Endodermal cell (in vitro differentiated cells): ENCODE results near the gene SS18L1. TPM values are rescaled to one million over a fixed set of nuclear protein-coding genes. Genes with fewer than 3 reads are reported as not detected.

Experiments
- DNase-seq: peaks from one replicate; pipeline ENCODE4 v3.0.0-alpha.2; 2017
- H3K27ac ChIP-seq: 2 replicates; pipeline ENCODE4 v1.5.1; 2013; ENCODE audit warnings: mild to moderate bottlenecking, low read depth, low read length, moderate library complexity
- H3K27me3 ChIP-seq: 2 replicates; pipeline ENCODE4 v1.6.1; 2013; ENCODE audit warnings: mild to moderate bottlenecking, low read length, moderate library complexity; ENCODE audit not compliant: insufficient read depth, control insufficient read depth, poor library complexity, severe bottlenecking
- H3K36me3 ChIP-seq: 2 replicates; pipeline ENCODE4 v1.7.0; 2013; ENCODE audit warnings: mild to moderate bottlenecking, low read length, moderate library complexity; ENCODE audit not compliant: control insufficient read depth, insufficient read depth
- H3K4me1 ChIP-seq: one replicate; pipeline ENCODE4 v1.7.0; 2013; ENCODE audit warnings: low read length; ENCODE audit not compliant: control insufficient read depth, insufficient read depth
- H3K4me3 ChIP-seq: 2 replicates; pipeline ENCODE4 v1.5.1; 2013; ENCODE audit warnings: mild to moderate bottlenecking, low read length, moderate library complexity
- H3K9ac ChIP-seq: 2 replicates; pipeline ENCODE4 v1.6.1; 2013; ENCODE audit warnings: mild to moderate bottlenecking, low read length, moderate library complexity; ENCODE audit not compliant: poor library complexity, severe bottlenecking; ENCODE audit errors: extremely low read depth
- H3K9me3 ChIP-seq: 2 replicates; pipeline ENCODE4 v1.6.1; 2013; ENCODE audit warnings: mild to moderate bottlenecking, low read length, moderate library complexity; ENCODE audit not compliant: control insufficient read depth
- H3K27ac Mint-ChIP-seq: 2 replicates; pipeline ENCODE4 v1.8.0; 2020; ENCODE audit warnings: mixed read lengths
- H3K27me3 Mint-ChIP-seq: 2 replicates; pipeline ENCODE4 v1.8.0; 2021; ENCODE audit warnings: mild to moderate bottlenecking, mixed read lengths; ENCODE audit not compliant: insufficient read depth
- H3K36me3 Mint-ChIP-seq: 2 replicates; pipeline ENCODE4 v1.8.0; 2020; ENCODE audit warnings: low read depth, mixed read lengths
- H3K4me1 Mint-ChIP-seq: 2 replicates; pipeline ENCODE4 v1.8.0; 2020; ENCODE audit warnings: mixed read lengths
- H3K4me3 Mint-ChIP-seq: 2 replicates; pipeline ENCODE4 v1.8.0; 2020; ENCODE audit warnings: mild to moderate bottlenecking, moderate library complexity, mixed read lengths
- H3K9me3 Mint-ChIP-seq: 2 replicates; pipeline ENCODE4 v1.8.0; 2020; ENCODE audit warnings: mild to moderate bottlenecking, mixed read lengths
- CTCF ChIP-seq: fragments of 200-600 bp; sonication (generic); conservative IDR thresholded peaks from 2 replicates; pipeline ENCODE4 v1.5.0; 2021; ENCODE audit warnings: antibody characterized with exemption, mild to moderate bottlenecking
- WGBS, 2 experiments: methylation state at CpG; one replicate each; pipeline versions ENCODE4 v1.1.5 to v1.1.7; 2013; ENCODE audit warnings: missing lambda C conversion rate in 2 of 2, mixed read lengths in 1 of 2; ENCODE audit not compliant: insufficient coverage in 1 of 2, insufficient read length in 1 of 2; 5-methylcytosine and 5-hydroxymethylcytosine counted together
- total RNA-seq, 2 donors: library from RNA; stranded (reverse); fragmentation: NEBNext Ultra II Directional in 1 of 2; extraction: Animal tissue kit (Norgen Biotek cat#: 25700) in 1 of 2; gene quantifications; 2 replicates in 1 of 2; 3 replicates in 1 of 2; pipeline ENCODE4 v1.2.1, GENCODE V29; 2021

Gene SS18L1
- total RNA-seq, 2 donors from 2014 or later, result 23.2 to 28.8 TPM

GRCh38 chr20:62131560-62132320 lies 11.8 kb upstream of the SS18L1 start:
- DNase-seq, result no peak
- peaks cover 92% of the 10 kb centered on the region for H3K36me3 Mint-ChIP-seq
- Histone ChIP-seq H3K4me3 (no peak overlapping the region), H3K9ac (no peak overlapping the region), H3K4me1 (peaks cover 5% of the 10 kb centered on the region), H3K9me3 (no peaks in the 10 kb centered on the region), H3K27me3 (no peaks in the 10 kb centered on the region), H3K36me3 (peaks cover 94% of the 10 kb centered on the region), H3K27ac (no peak overlapping the region)
- H3K4me3 Mint-ChIP-seq, result no peak overlapping the region
- H3K27ac Mint-ChIP-seq, result peak overlapping the region; percentile 41
- 92% methylated on average over 23 to 25 of the region's 25 CpGs for WGBS, 2 experiments
- H3K9me3 Mint-ChIP-seq, result no peaks in the 10 kb centered on the region
- TF ChIP-seq CTCF, result no peak
- no peaks in the 10 kb centered on the region for H3K27me3 Mint-ChIP-seq
- no peaks in the 10 kb centered on the region for H3K4me1 Mint-ChIP-seq

DNA sequence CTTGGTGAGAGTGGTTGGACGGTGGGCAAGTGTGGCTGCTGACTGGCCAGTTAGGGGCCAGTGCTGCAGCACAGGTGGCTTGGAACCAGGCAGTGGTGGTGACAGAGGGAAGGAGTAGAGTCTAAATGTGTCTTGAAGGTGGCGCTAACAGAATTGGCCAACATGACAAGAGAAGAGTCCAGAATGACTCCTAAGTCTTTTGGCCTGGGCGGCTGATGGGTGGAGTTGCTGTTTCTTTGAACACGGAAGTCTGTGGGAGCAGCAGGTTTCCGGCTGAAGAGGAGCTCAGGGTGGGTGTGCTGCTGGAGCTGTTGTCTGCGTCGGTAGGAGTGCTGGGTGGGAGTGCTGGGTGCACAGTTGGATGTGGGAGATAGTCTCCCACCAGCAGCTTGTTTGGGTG lies 11.1 kb upstream of the SS18L1 start:
- Histone ChIP-seq H3K4me3 (no peak overlapping the region), H3K27me3 (no peaks in the 10 kb centered on the region), H3K27ac (no peak overlapping the region), H3K4me1 (peaks cover 4% of the 10 kb centered on the region), H3K36me3 (peaks cover 94% of the 10 kb centered on the region), H3K9ac (no peak overlapping the region), H3K9me3 (no peaks in the 10 kb centered on the region)
- H3K27ac Mint-ChIP-seq, result peak overlapping the region; percentile 41
- peaks cover 91% of the 10 kb centered on the region for H3K36me3 Mint-ChIP-seq
- no peaks in the 10 kb centered on the region for H3K9me3 Mint-ChIP-seq
- no peak for DNase-seq
- H3K27me3 Mint-ChIP-seq, result no peaks in the 10 kb centered on the region
- H3K4me3 Mint-ChIP-seq, result no peak overlapping the region
- H3K4me1 Mint-ChIP-seq, result no peaks in the 10 kb centered on the region
- TF ChIP-seq CTCF, result no peak
- WGBS, 2 experiments, result 95 to 100% methylated on average over 5 to 7 of the region's 7 CpGs

DNA sequence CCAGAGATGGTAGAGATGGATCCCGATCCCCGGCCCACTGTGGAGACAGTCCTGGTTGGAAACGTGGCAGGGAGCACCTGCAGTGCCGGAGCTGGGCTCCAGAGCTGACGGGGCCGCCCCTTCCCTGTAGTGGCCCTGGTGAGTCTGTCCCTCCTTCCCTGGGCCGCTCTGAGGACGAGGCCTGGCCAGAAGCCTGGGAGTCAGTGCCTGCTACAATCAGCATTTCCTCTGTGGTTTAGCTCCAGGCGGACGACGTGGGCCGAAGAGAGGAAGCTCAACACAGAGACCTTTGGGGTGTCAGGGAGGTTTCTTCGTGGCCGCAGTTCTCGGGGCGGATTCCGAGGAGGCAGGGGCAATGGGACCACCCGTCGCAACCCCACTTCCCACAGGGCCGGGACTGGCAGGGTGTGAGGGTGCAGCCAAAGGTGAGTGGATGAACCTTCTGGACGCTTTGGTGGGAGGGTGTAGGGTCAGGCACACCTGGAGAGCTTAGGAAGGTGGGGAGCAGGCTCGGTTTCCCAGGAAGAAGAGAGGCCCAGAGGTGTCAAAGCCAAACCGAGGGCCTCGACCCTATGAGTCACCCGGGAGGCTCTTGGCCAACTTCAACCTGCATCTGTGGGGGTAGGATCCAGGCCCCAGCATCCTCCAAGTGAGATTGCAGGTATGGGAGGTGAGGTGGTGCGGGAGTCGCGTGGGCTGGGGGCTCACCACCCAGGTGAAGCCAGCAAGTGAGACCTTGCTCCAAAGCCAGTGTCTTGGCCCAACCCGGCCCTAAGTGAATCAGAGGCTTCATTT lies 10.3 kb upstream of the SS18L1 start:
- DNase-seq, result no peak
- Histone ChIP-seq H3K9ac (no peak overlapping the region), H3K9me3 (no peaks in the 10 kb centered on the region), H3K36me3 (peaks cover 94% of the 10 kb centered on the region), H3K4me1 (no peaks in the 10 kb centered on the region), H3K27me3 (no peaks in the 10 kb centered on the region), H3K27ac (no peak overlapping the region), H3K4me3 (no peak overlapping the region)
- H3K9me3 Mint-ChIP-seq, result no peaks in the 10 kb centered on the region
- peaks cover 91% of the 10 kb centered on the region for H3K36me3 Mint-ChIP-seq
- no peak for TF ChIP-seq CTCF
- 93 to 94% methylated on average over 19 to 29 of the region's 29 CpGs for WGBS, 2 experiments
- no peak overlapping the region for H3K4me3 Mint-ChIP-seq
- no peaks in the 10 kb centered on the region for H3K27me3 Mint-ChIP-seq
- H3K27ac Mint-ChIP-seq, result no peak overlapping the region
- no peaks in the 10 kb centered on the region for H3K4me1 Mint-ChIP-seq
